K562 (cell line): ENCODE results near the gene ZMAT2. TPM values are rescaled to one million over a fixed set of nuclear protein-coding genes. Genes with fewer than 3 reads are reported as not detected.

Source experiments
- BDP1 ChIP-seq: IDR thresholded peaks from 3 replicates; pipeline ENCODE4 v1.6.1; 2011; ENCODE audit not compliant: insufficient read length, insufficient read depth
- BRF2 ChIP-seq: IDR thresholded peaks from 3 replicates; pipeline ENCODE4 v1.6.1; 2011; ENCODE audit warnings: borderline replicate concordance, mild to moderate bottlenecking; ENCODE audit not compliant: insufficient read length, insufficient read depth
- CGGBP1 ChIP-seq: fragments of 250-450 bp; sonication (Bioruptor Pico); IDR thresholded peaks from 2 replicates; pipeline ENCODE4 v1.9.0; 2021; ENCODE audit warnings: mild to moderate bottlenecking
- CXXC5 ChIP-seq: fragments of 250-450 bp; sonication (Bioruptor Pico); IDR thresholded peaks from 2 replicates; pipeline ENCODE4 v1.8.0; 2022; ENCODE audit warnings: inconsistent platforms, mild to moderate bottlenecking, moderate library complexity
- E2F1 ChIP-seq: sonication (generic); formaldehyde crosslinking; IDR thresholded peaks from 2 replicates; pipeline ENCODE4 v1.8.1; 2023; ENCODE audit warnings: mild to moderate bottlenecking, missing genetic modification reagents, moderate library complexity
- E2F5 ChIP-seq: sonication (generic); formaldehyde crosslinking; IDR thresholded peaks from 2 replicates; pipeline ENCODE4 v1.8.0; 2022; ENCODE audit warnings: mild to moderate bottlenecking, missing genetic modification reagents
- EHMT2 ChIP-seq: fragments of 450-650 bp; IDR thresholded peaks from 2 replicates; pipeline ENCODE4 v1.6.1; 2018; ENCODE audit warnings: antibody characterized with exemption
- ETV5 ChIP-seq: sonication (generic); formaldehyde crosslinking; IDR thresholded peaks from 2 replicates; pipeline ENCODE4 v1.4.0; 2020; ENCODE audit warnings: low read depth, mild to moderate bottlenecking, missing genetic modification reagents
- FOXJ2 ChIP-seq: fragments of 200-800 bp; sonication (Bioruptor generic); IDR thresholded peaks from 2 replicates; pipeline ENCODE4 v1.6.1; 2016; ENCODE audit warnings: missing genetic modification characterization, missing compliant biosample characterization
- HIVEP1 ChIP-seq: fragments of 250-450 bp; sonication (Bioruptor Pico); IDR thresholded peaks from 2 replicates; pipeline ENCODE4 v1.4.0; 2020; ENCODE audit warnings: mild to moderate bottlenecking
- ILF3 ChIP-seq: fragments of 450-650 bp; IDR thresholded peaks from 2 replicates; pipeline ENCODE4 v1.6.1; 2018; ENCODE audit warnings: antibody characterized with exemption, mild to moderate bottlenecking, moderate library complexity, borderline replicate concordance
- KHSRP ChIP-seq: fragments of 450-650 bp; IDR thresholded peaks from 2 replicates; pipeline ENCODE4 v1.6.1; 2017
- LARP7 ChIP-seq: fragments of 450-650 bp; IDR thresholded peaks from 2 replicates; pipeline ENCODE4 v1.6.1; 2016
- MEF2A ChIP-seq: IDR thresholded peaks from 2 replicates; pipeline ENCODE4 v1.6.1; 2011; ENCODE audit warnings: low read depth, mild to moderate bottlenecking, low read length, moderate library complexity; ENCODE audit not compliant: control insufficient read depth
- NCOA1 ChIP-seq: fragments of 450-650 bp; IDR thresholded peaks from 2 replicates; pipeline ENCODE4 v1.6.1; 2016; ENCODE audit warnings: low read depth
- NFE2 ChIP-seq: IDR thresholded peaks from 2 replicates; pipeline ENCODE4 v1.6.1; 2014; ENCODE audit warnings: antibody characterized with exemption, low read depth
- NFYB ChIP-seq: IDR thresholded peaks from 2 replicates; pipeline ENCODE4 v1.6.1; 2011; ENCODE audit warnings: mild to moderate bottlenecking, moderate library complexity; ENCODE audit not compliant: insufficient read length; ENCODE audit errors: extremely low read depth
- PCBP2 ChIP-seq: fragments of 200-400 bp; formaldehyde crosslinking; IDR thresholded peaks from 2 replicates; pipeline ENCODE4 v1.6.1; 2018; ENCODE audit warnings: low read length, low read depth, mild to moderate bottlenecking, moderate library complexity; ENCODE audit not compliant: poor library complexity, severe bottlenecking
- SETDB1 ChIP-seq: IDR thresholded peaks from one replicate; pipeline ENCODE4 v1.6.1; 2012; ENCODE audit warnings: low read length, control low read depth, inconsistent platforms
- THRAP3 ChIP-seq: fragments of 450-650 bp; IDR thresholded peaks from 2 replicates; pipeline ENCODE4 v1.6.1; 2016; ENCODE audit warnings: mild to moderate bottlenecking, inconsistent platforms, borderline replicate concordance
- TRIM28 ChIP-seq: fragments of 450-650 bp; IDR thresholded peaks from 2 replicates; pipeline ENCODE4 v1.6.1; 2017
- YBX1 ChIP-seq: fragments of 450-650 bp; IDR thresholded peaks from 2 replicates; pipeline ENCODE4 v1.7.1; 2016; ENCODE audit warnings: mild to moderate bottlenecking
- ZNF232 ChIP-seq: sonication (generic); formaldehyde crosslinking; IDR thresholded peaks from 2 replicates; pipeline ENCODE4 v1.8.0; 2022; ENCODE audit warnings: mild to moderate bottlenecking, missing genetic modification reagents
- ZNF311 ChIP-seq: fragments of 250-450 bp; sonication (Bioruptor Pico); IDR thresholded peaks from 2 replicates; pipeline ENCODE4 v1.4.0; 2020; ENCODE audit warnings: mild to moderate bottlenecking, moderate library complexity
- ZNF431 ChIP-seq: sonication (generic); formaldehyde crosslinking; IDR thresholded peaks from 2 replicates; pipeline ENCODE4 v1.8.0; 2022; ENCODE audit warnings: mild to moderate bottlenecking, missing genetic modification reagents
- ZNF445 ChIP-seq: fragments of 250-450 bp; sonication (Bioruptor Pico); IDR thresholded peaks from 2 replicates; pipeline ENCODE4 v1.4.0; 2020; ENCODE audit warnings: low read depth, mild to moderate bottlenecking, moderate library complexity
- ZNF644 ChIP-seq: fragments of 200-800 bp; sonication (Bioruptor generic); IDR thresholded peaks from 2 replicates; pipeline ENCODE4 v1.6.1; 2016; ENCODE audit warnings: low read depth, missing genetic modification characterization, missing compliant biosample characterization
- ZNF75A ChIP-seq: fragments of 450-650 bp; formaldehyde crosslinking; IDR thresholded peaks from 2 replicates; pipeline ENCODE4 v1.4.0; 2020; ENCODE audit warnings: mild to moderate bottlenecking
- polyA plus RNA-seq, 8 experiments: library from polyadenylated mRNA; depleted of rRNA in 4 of 8; stranded (reverse) in 5 of 8; unstranded in 3 of 8; fragments of >200 nt; fragmentation: Nextera tagmentation in 2 of 8; fragmentation: Illumina TruSeq in 1 of 8; extraction: Ambion mirVana in 2 of 8; extraction: Trizol in 1 of 8; gene quantifications; 2 replicates each; pipeline versions ENCODE4 v1.2.1 to v1.2.3, GENCODE V29; 2011 to 2014; ENCODE audit warnings: inconsistent platforms in 1 of 8, missing spikeins in 1 of 8
- total RNA-seq, 7 experiments: library from RNA; depleted of rRNA in 6 of 7; stranded (reverse); fragments of >200 nt in 6 of 7; fragmentation: Illumina TruSeq in 2 of 7; extraction: Trizol in 2 of 7; gene quantifications; 2 replicates each; pipeline versions ENCODE4 v1.2.1 to v1.2.3, GENCODE V29; 2011 to 2021; ENCODE audit warnings: low replicate concordance in 1 of 7

Gene ZMAT2
- total and polyA plus RNA-seq, 9 of the 15 experiments (the other 6 are each of a cell fraction or from before 2014, with no cell fraction given), result 44.2 to 101 (median 69.2) TPM

- TF ChIP-seq BDP1 (no peak), E2F1 (CRISPR knock-in tag) (no peak), NFYB (peak; percentile 65), CGGBP1 (CRISPR knock-in tag) (no peak), ZNF311 (CRISPR knock-in tag) (no peak), NCOA1 (no peak), EHMT2 (no peak), HIVEP1 (CRISPR knock-in tag) (peak; percentile 16; the same call in 1 of the 2 replicates), ETV5 (CRISPR knock-in tag) (no peak), ZNF232 (CRISPR knock-in tag) (no peak), NFE2 (no peak), MEF2A (no peak), BRF2 (no peak), ILF3 (no peak; the same call in 1 of the 2 replicates), SETDB1 (no peak), LARP7 (no peak), THRAP3 (no peak), TRIM28 (no peak), ZNF445 (CRISPR knock-in tag) (no peak), KHSRP (no peak), ZNF644 (tag) (no peak), ZNF431 (CRISPR knock-in tag) (no peak), PCBP2 (no peak), ZNF75A (no peak), YBX1 (no peak), FOXJ2 (tag) (no peak), CXXC5 (no peak), E2F5 (no peak)
These were observed at the start of gene ZMAT2 (continued) for GRCh38 chr5:140700177-140701144.
